Mammary epithelial cell (primary cell): ENCODE measurements around the gene NLRP6.

Experiments
- CTCF ChIP-seq, 2 donors: IDR thresholded peaks in 1 of 2; conservative IDR thresholded peaks in 1 of 2; 2 replicates each; pipeline ENCODE4 v1.5.1; 2011 to 2012; ENCODE audit warnings: inconsistent platforms in 2 of 2, low read length in 2 of 2, mild to moderate bottlenecking in 2 of 2, control low read depth in 1 of 2, low read depth in 1 of 2; ENCODE audit not compliant: insufficient read depth in 1 of 2; ENCODE audit errors: extremely low read depth in 1 of 2
- EZH2 ChIP-seq: IDR thresholded peaks from 2 replicates; pipeline ENCODE4 v1.6.1; 2012; ENCODE audit warnings: low read length, inconsistent platforms, borderline replicate concordance

- TF ChIP-seq CTCF (conservative IDR thresholded peaks at IDR 0.05 in 1 of 2, IDR thresholded peaks at IDR 0.05 in 1 of 2; ENCODE audit: extremely low read depth in 1 of 2, insufficient read depth in 1 of 2, low read depth in 1 of 2, low read length in 2 of 2) (no peak), EZH2 (no peak)
These were observed 8.9 kb upstream of the NLRP6 start for GRCh38 chr11:269146-269890.
